GM12874 (cell line): ENCODE results near the gene NCF4.

ENCODE experiments used
- CTCF ChIP-seq: IDR thresholded peaks from 2 replicates; pipeline ENCODE4 v1.5.1; 2011; ENCODE audit warnings: low read depth, mild to moderate bottlenecking, control low read depth, low read length, moderate library complexity; ENCODE audit not compliant: insufficient read depth

NCF4 gene

GRCh38 chr22:36828815-36829214 is 32.0 kb upstream of the NCF4 start:
- TF ChIP-seq CTCF: no peak

GRCh38 chr22:36829370-36830002 is 31.3 kb upstream of the NCF4 start:
- peak; percentile 9; the same call in 1 of the 2 replicates for TF ChIP-seq CTCF

- no peak for TF ChIP-seq CTCF
These were observed 30.2 kb upstream of the NCF4 start for GRCh38 chr22:36830601-36831000.

- no peak for TF ChIP-seq CTCF
These were observed 29.6 kb upstream of the NCF4 start for GRCh38 chr22:36831206-36831605.

- no peak for TF ChIP-seq CTCF
These were observed 29.1 kb upstream of the NCF4 start for GRCh38 chr22:36831717-36832116.

- TF ChIP-seq CTCF: no peak
These were observed 27.7 kb upstream of the NCF4 start for GRCh38 chr22:36833073-36833472.

- TF ChIP-seq CTCF: no peak
These were observed 24.9 kb upstream of the NCF4 start for GRCh38 chr22:36835903-36836302.
